SK-N-SH (cell line): ENCODE results near the gene SOCS7. TPM values are rescaled to one million over a fixed set of nuclear protein-coding genes. Genes with fewer than 3 reads are reported as not detected.

Experiments
- CTCF ChIA-PET: fragments of 300-600, 350-600 bp; formaldehyde crosslinking; extraction: SDS; loops from one replicate; lab custom pipeline; 2021; lab: Yijun Ruan, JAX
- POLR2A ChIA-PET: fragments of 350-600 bp; sonication (Branson Sonifier 250); formaldehyde crosslinking; extraction: SDS; loops from one replicate; lab custom pipeline; 2020; ENCODE audit warnings: antibody characterized with exemption, inconsistent platforms; lab: Yijun Ruan, JAX
- DNase-seq: peaks from one replicate; pipeline ENCODE4 v3.0.0; 2012
- H2AFZ ChIP-seq: fragments of 200-600 bp; sonication (generic); 2 replicates; pipeline ENCODE4 v1.8.1; 2016; ENCODE audit warnings: antibody characterized with exemption, mild to moderate bottlenecking, low read depth
- H3F3A ChIP-seq: fragments of 200-600 bp; sonication (generic); replicated peaks from 2 replicates; pipeline ENCODE3; 2016; ENCODE audit warnings: antibody characterized with exemption, mild to moderate bottlenecking; ENCODE audit not compliant: insufficient read depth
- H3K27ac ChIP-seq, 2 experiments: fragments of 200-500 bp in 1 of 2; fragments of 200-600 bp in 1 of 2; sonication (Bioruptor generic) in 1 of 2; sonication (generic), shearing (Covaris generic) in 1 of 2; 2 replicates each; pipeline versions ENCODE4 v1.5.1 to v1.6.1; 2014 to 2016; ENCODE audit warnings: low read depth in 2 of 2, inconsistent platforms in 1 of 2, low read length in 1 of 2, mild to moderate bottlenecking in 1 of 2, mixed read lengths in 1 of 2
- H3K27me3 ChIP-seq: fragments of 200-600 bp; sonication (generic), shearing (Covaris generic); 2 replicates; pipeline ENCODE4 v1.6.1; 2016; ENCODE audit warnings: mixed run types; ENCODE audit not compliant: insufficient read depth
- H3K36me3 ChIP-seq, 2 experiments: fragments of 200-500 bp in 1 of 2; fragments of 200-600 bp in 1 of 2; sonication (Bioruptor generic) in 1 of 2; sonication (generic) in 1 of 2; replicated peaks in 1 of 2; 2 replicates each; pipeline versions ENCODE3 to v1.5.1; 2014 to 2016; ENCODE audit warnings: low read length in 1 of 2, mild to moderate bottlenecking in 1 of 2; ENCODE audit not compliant: insufficient read depth in 2 of 2, control insufficient read depth in 1 of 2
- H3K4me1 ChIP-seq, 2 experiments: fragments of 200-500 bp in 1 of 2; fragments of 200-600 bp in 1 of 2; sonication (Bioruptor generic) in 1 of 2; sonication (generic), shearing (Covaris generic) in 1 of 2; 2 replicates each; pipeline versions ENCODE4 v1.5.1 to v1.6.1; 2014 to 2016; ENCODE audit warnings: low read depth in 1 of 2, low read length in 1 of 2, mixed run types in 1 of 2; ENCODE audit not compliant: insufficient read depth in 2 of 2, control insufficient read depth in 1 of 2
- H3K4me2 ChIP-seq: fragments of 200-600 bp; sonication (generic), shearing (Covaris generic); 2 replicates; pipeline ENCODE4 v1.6.1; 2017; ENCODE audit warnings: mixed run types
- H3K4me3 ChIP-seq, 2 experiments: fragments of 200-500 bp in 1 of 2; fragments of 200-600 bp in 1 of 2; sonication (Bioruptor generic) in 1 of 2; sonication (generic), shearing (Covaris generic) in 1 of 2; 2 replicates each; pipeline versions ENCODE4 v1.5.1 to v1.8.1; 2014 to 2016; ENCODE audit warnings: low read depth in 2 of 2, inconsistent platforms in 1 of 2, low read length in 1 of 2, mild to moderate bottlenecking in 1 of 2, mixed read lengths in 1 of 2, moderate library complexity in 1 of 2
- H3K79me2 ChIP-seq: fragments of 200-600 bp; sonication (generic); 2 replicates; pipeline ENCODE4 v1.8.1; 2017; ENCODE audit warnings: mild to moderate bottlenecking; ENCODE audit not compliant: insufficient read depth
- H3K9ac ChIP-seq: fragments of 200-600 bp; sonication (generic); 2 replicates; pipeline ENCODE4 v1.6.1; 2017; ENCODE audit warnings: mixed run types
- H3K9me2 ChIP-seq: fragments of 200-600 bp; sonication (generic); 2 replicates; pipeline ENCODE4 v1.6.1; 2017; ENCODE audit warnings: mixed run types
- H3K9me3 ChIP-seq: fragments of 200-600 bp; sonication (generic); 2 replicates; pipeline ENCODE4 v1.6.1; 2017; ENCODE audit warnings: mixed run types, mild to moderate bottlenecking, moderate library complexity
- H4K20me1 ChIP-seq: fragments of 200-600 bp; sonication (generic); 2 replicates; pipeline ENCODE4 v1.6.1; 2017; ENCODE audit warnings: mild to moderate bottlenecking, mixed run types; ENCODE audit not compliant: insufficient read depth
- CHD2 ChIP-seq: fragments of 150-350 bp; IDR thresholded peaks from 2 replicates; pipeline ENCODE4 v1.6.1; 2018; ENCODE audit warnings: low read length; ENCODE audit not compliant: partially characterized antibody
- ELF1 ChIP-seq: IDR thresholded peaks from 2 replicates; pipeline ENCODE4 v1.4.0; 2012
- EP300 ChIP-seq, 2 experiments: IDR thresholded peaks; 2 replicates each; pipeline versions ENCODE4 v1.4.0 to v1.6.1; 2012; ENCODE audit warnings: borderline replicate concordance in 1 of 2, low read depth in 1 of 2, low read length in 1 of 2
- EZH2phosphoT487 ChIP-seq: fragments of 200-600 bp; sonication (generic); IDR thresholded peaks from 2 replicates; pipeline ENCODE4 v1.6.1; 2017; ENCODE audit warnings: low read depth, mixed run types, mild to moderate bottlenecking, antibody characterized with exemption, moderate library complexity, borderline replicate concordance
- FOSL2 ChIP-seq: IDR thresholded peaks from 2 replicates; pipeline ENCODE4 v1.4.0; 2012; ENCODE audit warnings: low read depth, mild to moderate bottlenecking, moderate library complexity, borderline replicate concordance
- GABPA ChIP-seq: IDR thresholded peaks from 2 replicates; pipeline ENCODE4 v1.4.0; 2012; ENCODE audit warnings: low read depth, mild to moderate bottlenecking
- JUND ChIP-seq: IDR thresholded peaks from 2 replicates; pipeline ENCODE4 v1.4.0; 2012
- MEF2A ChIP-seq: IDR thresholded peaks from 2 replicates; pipeline ENCODE4 v1.4.0; 2012; ENCODE audit warnings: low read depth, borderline replicate concordance
- MXI1 ChIP-seq: IDR thresholded peaks from 2 replicates; pipeline ENCODE4 v1.6.1; 2012; ENCODE audit warnings: mild to moderate bottlenecking, low read depth, low read length, improper control_type of control experiment
- POLR2AphosphoS5 ChIP-seq: IDR thresholded peaks from 2 replicates; pipeline ENCODE4 v1.6.1; 2012; ENCODE audit warnings: low read depth, low read length
- RFX5 ChIP-seq: IDR thresholded peaks from 2 replicates; pipeline ENCODE4 v1.6.1; 2012; ENCODE audit warnings: mild to moderate bottlenecking, improper control_type of control experiment, low read length
- SMC3 ChIP-seq: IDR thresholded peaks from 2 replicates; pipeline ENCODE4 v1.6.1; 2012; ENCODE audit warnings: low read depth, low read length, improper control_type of control experiment
- TAF1 ChIP-seq: IDR thresholded peaks from 2 replicates; pipeline ENCODE4 v1.6.1; 2012; ENCODE audit warnings: low read depth, mild to moderate bottlenecking, low read length, moderate library complexity, borderline replicate concordance
- TCF12 ChIP-seq: IDR thresholded peaks from 2 replicates; pipeline ENCODE4 v1.4.0; 2012
- WGBS: methylation state at CpG from one replicate; pipeline ENCODE4 v1.1.6; 2017; ENCODE audit warnings: low lambda C conversion rate; 5-methylcytosine and 5-hydroxymethylcytosine counted together
- polyA plus RNA-seq, 3 experiments: library from polyadenylated mRNA; depleted of rRNA; stranded (reverse); fragments of >200 nt; gene quantifications; 2 replicates each; pipeline ENCODE4 v1.2.3, GENCODE V29; 2012
- TF ChIP-seq, protein P1 (sequence below): IDR thresholded peaks from 2 replicates; pipeline ENCODE4 v1.4.0; 2012; ENCODE audit warnings: low read depth, borderline replicate concordance
- TF ChIP-seq, protein P2 (sequence below): IDR thresholded peaks from 2 replicates; pipeline ENCODE4; 2012
- TF ChIP-seq, protein P3 (sequence below): IDR thresholded peaks from 2 replicates; pipeline ENCODE4 v1.6.1; 2012; ENCODE audit warnings: mild to moderate bottlenecking, low read depth, low read length, moderate library complexity
- TF ChIP-seq, protein P4 (sequence below): IDR thresholded peaks from 2 replicates; pipeline ENCODE4 v1.4.0; 2012; ENCODE audit warnings: low read depth
- TF ChIP-seq, protein P5 (sequence below): fragments of 150-350 bp; IDR thresholded peaks from 2 replicates; pipeline ENCODE4 v1.6.1; 2017; ENCODE audit warnings: antibody characterized with exemption, low read length, low read depth, borderline replicate concordance
- TF ChIP-seq, protein P6 (sequence below): IDR thresholded peaks from 2 replicates; pipeline ENCODE4 v1.4.0; 2012; ENCODE audit warnings: low read depth, borderline replicate concordance

Gene SOCS7
- polyA plus RNA-seq, 1 of the 3 experiments (the other 2 are of a cell fraction), result 7.4 TPM

DNA sequence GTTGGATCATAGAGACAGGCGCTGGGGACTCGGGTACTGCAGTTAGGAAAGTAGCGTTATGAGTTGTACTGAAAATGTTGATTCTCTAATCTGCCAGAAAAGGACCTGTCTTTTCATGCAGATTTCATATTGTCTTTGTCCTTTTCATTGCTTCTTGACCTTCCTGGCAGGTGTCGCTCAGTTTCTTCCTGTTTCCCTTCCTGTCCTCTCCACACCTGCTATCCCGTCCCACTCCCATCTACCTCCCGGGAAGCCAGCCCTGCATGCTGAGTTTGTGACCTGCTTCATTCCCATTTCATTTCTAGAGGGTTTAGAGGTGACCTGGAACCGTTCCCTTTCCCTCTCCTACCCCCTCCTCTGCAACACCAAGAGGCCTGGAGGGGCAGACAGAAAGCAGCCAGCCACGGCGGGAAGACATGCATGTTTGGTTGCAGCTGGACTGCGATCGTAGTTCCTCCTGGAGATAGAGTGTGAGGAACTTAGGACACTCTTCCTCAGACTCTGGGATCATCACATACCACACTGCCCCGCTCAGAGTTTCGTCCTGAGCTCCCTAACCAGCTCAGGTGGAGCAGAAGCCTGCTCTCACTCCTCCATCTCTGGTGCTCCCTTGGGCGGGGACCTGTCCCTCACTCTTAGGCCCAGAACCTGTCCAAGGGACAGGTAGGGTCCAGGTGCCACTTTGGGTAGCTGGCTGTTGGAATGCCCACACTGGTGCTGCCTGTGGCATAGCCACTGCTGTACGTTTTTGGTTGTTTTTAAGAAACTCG lies 52.7 kb downstream of the SOCS7 start:
- Histone ChIP-seq H3K27ac (peak overlapping the region in 1 of 2 experiments; percentile 25; a peak in 1 of 4 replicates), H3K9ac (no peak overlapping the region), H3K79me2 (no peaks in the 10 kb centered on the region), H3K27me3 (no peaks in the 10 kb centered on the region), H3K9me3 (no peaks in the 10 kb centered on the region), H2AFZ (no peak overlapping the region), H3K4me3 (no peak overlapping the region), H3F3A (no peaks in the 10 kb centered on the region), H3K4me2 (no peak overlapping the region), H3K36me3 (peaks cover 6 to 23% of the 10 kb centered on the region in 2 experiments), H3K9me2 (no peaks in the 10 kb centered on the region), H4K20me1 (no peaks in the 10 kb centered on the region), H3K4me1 (peaks cover 0 to 47% of the 10 kb centered on the region in 2 experiments; a peak in 2 of 4 replicates)
- TF ChIP-seq, protein P1, sequence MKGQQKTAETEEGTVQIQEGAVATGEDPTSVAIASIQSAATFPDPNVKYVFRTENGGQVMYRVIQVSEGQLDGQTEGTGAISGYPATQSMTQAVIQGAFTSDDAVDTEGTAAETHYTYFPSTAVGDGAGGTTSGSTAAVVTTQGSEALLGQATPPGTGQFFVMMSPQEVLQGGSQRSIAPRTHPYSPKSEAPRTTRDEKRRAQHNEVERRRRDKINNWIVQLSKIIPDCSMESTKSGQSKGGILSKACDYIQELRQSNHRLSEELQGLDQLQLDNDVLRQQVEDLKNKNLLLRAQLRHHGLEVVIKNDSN, result no peak
- TF ChIP-seq, protein P2, sequence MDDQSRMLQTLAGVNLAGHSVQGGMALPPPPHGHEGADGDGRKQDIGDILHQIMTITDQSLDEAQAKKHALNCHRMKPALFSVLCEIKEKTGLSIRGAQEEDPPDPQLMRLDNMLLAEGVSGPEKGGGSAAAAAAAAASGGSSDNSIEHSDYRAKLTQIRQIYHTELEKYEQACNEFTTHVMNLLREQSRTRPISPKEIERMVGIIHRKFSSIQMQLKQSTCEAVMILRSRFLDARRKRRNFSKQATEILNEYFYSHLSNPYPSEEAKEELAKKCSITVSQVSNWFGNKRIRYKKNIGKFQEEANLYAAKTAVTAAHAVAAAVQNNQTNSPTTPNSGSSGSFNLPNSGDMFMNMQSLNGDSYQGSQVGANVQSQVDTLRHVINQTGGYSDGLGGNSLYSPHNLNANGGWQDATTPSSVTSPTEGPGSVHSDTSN, result no peak
- TF ChIP-seq TCF12 (no peak), GABPA (no peak), MXI1 (no peak), TAF1 (no peak), CHD2 (no peak), FOSL2 (no peak), JUND (no peak), RFX5 (no peak), SMC3 (no peak), EP300 (IDR thresholded peaks at IDR 0.05; ENCODE audit: borderline replicate concordance in 1 of 2, low read depth in 1 of 2, low read length in 1 of 2) (no peak), MEF2A (no peak), ELF1 (no peak), POLR2AphosphoS5 (no peak), EZH2phosphoT487 (no peak)
- TF ChIP-seq, protein P3, sequence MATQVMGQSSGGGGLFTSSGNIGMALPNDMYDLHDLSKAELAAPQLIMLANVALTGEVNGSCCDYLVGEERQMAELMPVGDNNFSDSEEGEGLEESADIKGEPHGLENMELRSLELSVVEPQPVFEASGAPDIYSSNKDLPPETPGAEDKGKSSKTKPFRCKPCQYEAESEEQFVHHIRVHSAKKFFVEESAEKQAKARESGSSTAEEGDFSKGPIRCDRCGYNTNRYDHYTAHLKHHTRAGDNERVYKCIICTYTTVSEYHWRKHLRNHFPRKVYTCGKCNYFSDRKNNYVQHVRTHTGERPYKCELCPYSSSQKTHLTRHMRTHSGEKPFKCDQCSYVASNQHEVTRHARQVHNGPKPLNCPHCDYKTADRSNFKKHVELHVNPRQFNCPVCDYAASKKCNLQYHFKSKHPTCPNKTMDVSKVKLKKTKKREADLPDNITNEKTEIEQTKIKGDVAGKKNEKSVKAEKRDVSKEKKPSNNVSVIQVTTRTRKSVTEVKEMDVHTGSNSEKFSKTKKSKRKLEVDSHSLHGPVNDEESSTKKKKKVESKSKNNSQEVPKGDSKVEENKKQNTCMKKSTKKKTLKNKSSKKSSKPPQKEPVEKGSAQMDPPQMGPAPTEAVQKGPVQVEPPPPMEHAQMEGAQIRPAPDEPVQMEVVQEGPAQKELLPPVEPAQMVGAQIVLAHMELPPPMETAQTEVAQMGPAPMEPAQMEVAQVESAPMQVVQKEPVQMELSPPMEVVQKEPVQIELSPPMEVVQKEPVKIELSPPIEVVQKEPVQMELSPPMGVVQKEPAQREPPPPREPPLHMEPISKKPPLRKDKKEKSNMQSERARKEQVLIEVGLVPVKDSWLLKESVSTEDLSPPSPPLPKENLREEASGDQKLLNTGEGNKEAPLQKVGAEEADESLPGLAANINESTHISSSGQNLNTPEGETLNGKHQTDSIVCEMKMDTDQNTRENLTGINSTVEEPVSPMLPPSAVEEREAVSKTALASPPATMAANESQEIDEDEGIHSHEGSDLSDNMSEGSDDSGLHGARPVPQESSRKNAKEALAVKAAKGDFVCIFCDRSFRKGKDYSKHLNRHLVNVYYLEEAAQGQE, result no peak
- TF ChIP-seq, protein P4, sequence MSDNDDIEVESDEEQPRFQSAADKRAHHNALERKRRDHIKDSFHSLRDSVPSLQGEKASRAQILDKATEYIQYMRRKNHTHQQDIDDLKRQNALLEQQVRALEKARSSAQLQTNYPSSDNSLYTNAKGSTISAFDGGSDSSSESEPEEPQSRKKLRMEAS, result no peak
- TF ChIP-seq, protein P5, sequence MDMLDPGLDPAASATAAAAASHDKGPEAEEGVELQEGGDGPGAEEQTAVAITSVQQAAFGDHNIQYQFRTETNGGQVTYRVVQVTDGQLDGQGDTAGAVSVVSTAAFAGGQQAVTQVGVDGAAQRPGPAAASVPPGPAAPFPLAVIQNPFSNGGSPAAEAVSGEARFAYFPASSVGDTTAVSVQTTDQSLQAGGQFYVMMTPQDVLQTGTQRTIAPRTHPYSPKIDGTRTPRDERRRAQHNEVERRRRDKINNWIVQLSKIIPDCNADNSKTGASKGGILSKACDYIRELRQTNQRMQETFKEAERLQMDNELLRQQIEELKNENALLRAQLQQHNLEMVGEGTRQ, result no peak
- TF ChIP-seq, protein P6, sequence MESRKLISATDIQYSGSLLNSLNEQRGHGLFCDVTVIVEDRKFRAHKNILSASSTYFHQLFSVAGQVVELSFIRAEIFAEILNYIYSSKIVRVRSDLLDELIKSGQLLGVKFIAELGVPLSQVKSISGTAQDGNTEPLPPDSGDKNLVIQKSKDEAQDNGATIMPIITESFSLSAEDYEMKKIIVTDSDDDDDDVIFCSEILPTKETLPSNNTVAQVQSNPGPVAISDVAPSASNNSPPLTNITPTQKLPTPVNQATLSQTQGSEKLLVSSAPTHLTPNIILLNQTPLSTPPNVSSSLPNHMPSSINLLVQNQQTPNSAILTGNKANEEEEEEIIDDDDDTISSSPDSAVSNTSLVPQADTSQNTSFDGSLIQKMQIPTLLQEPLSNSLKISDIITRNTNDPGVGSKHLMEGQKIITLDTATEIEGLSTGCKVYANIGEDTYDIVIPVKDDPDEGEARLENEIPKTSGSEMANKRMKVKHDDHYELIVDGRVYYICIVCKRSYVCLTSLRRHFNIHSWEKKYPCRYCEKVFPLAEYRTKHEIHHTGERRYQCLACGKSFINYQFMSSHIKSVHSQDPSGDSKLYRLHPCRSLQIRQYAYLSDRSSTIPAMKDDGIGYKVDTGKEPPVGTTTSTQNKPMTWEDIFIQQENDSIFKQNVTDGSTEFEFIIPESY, result no peak
- no peak for DNase-seq
- CTCF ChIA-PET, result interaction anchor here (1.0 to 5.1 kb wide), 4 partner anchors 10 to 56 kb away, joined by 4 to 41 read pairs (median 22); no protein-coding TSS in a partner anchor
- POLR2A ChIA-PET, result no interaction called here
- 86% methylated on average over 15 of the region's 16 CpGs for WGBS
